GM18873 (cell line): Measurements from ENCODE around the gene RPN1.

Experiments used
- ATAC-seq: cut with Tn5 transposase; IDR thresholded peaks from one replicate; pipeline ENCODE4 v1.9.1; 2021; ENCODE audit warnings: mild to moderate bottlenecking, moderate library complexity, moderate number of reproducible peaks; ENCODE audit not compliant: unreplicated experiment, low FRiP score

The RPN1 gene

GRCh38 chr3:128585189-128585588 is 65.4 kb downstream of the RPN1 start:
- ATAC-seq = no peak

- ATAC-seq = no peak
Observed at GRCh38 chr3:128584412-128585020, 66.1 kb downstream of the RPN1 start.

GRCh38 chr3:128581566-128581965 is 69.1 kb downstream of the RPN1 start:
- no peak for ATAC-seq

GRCh38 chr3:128579927-128580326 is 70.7 kb downstream of the RPN1 start:
- no peak for ATAC-seq

GRCh38 chr3:128578346-128578745 is 72.3 kb downstream of the RPN1 start:
- ATAC-seq = no peak

- ATAC-seq = no peak
Observed at GRCh38 chr3:128577711-128578110, 72.9 kb downstream of the RPN1 start.

GRCh38 chr3:128576290-128576689 is 74.3 kb downstream of the RPN1 start:
- no peak for ATAC-seq

- no peak for ATAC-seq
Observed at GRCh38 chr3:128575777-128576176, 74.8 kb downstream of the RPN1 start.

GRCh38 chr3:128573707-128574162 is 76.9 kb downstream of the RPN1 start:
- no peak for ATAC-seq

- ATAC-seq = no peak
Observed at GRCh38 chr3:128573160-128573559, 77.5 kb downstream of the RPN1 start.

- no peak for ATAC-seq
Observed at GRCh38 chr3:128572644-128573105, 77.9 kb downstream of the RPN1 start.

- ATAC-seq = no peak
Observed at GRCh38 chr3:128572013-128572412, 78.6 kb downstream of the RPN1 start.
